GM21825 (cell line): ENCODE results near the gene USPL1.

ENCODE experiments used
- ATAC-seq: cut with Tn5 transposase; IDR thresholded peaks from one replicate; pipeline ENCODE4 v1.9.1; 2021; ENCODE audit warnings: mild to moderate bottlenecking, moderate library complexity; ENCODE audit not compliant: unreplicated experiment

The USPL1 gene

GRCh38 chr13:30696278-30697176 is 78.8 kb downstream of the USPL1 start:
- peak; percentile 49 for ATAC-seq

- ATAC-seq, result no peak
These were observed 79.6 kb downstream of the USPL1 start for GRCh38 chr13:30697177-30697953.

- no peak for ATAC-seq
These were observed 80.3 kb downstream of the USPL1 start for GRCh38 chr13:30697996-30698401.

- no peak for ATAC-seq
These were observed 80.8 kb downstream of the USPL1 start for GRCh38 chr13:30698488-30699005.

- no peak for ATAC-seq
These were observed 82.6 kb downstream of the USPL1 start for GRCh38 chr13:30700364-30700763.

- ATAC-seq, result no peak
These were observed 84.3 kb downstream of the USPL1 start for GRCh38 chr13:30702006-30702405.

GRCh38 chr13:30704596-30704995 is 86.9 kb downstream of the USPL1 start:
- no peak for ATAC-seq

- ATAC-seq, result no peak
These were observed 88.0 kb downstream of the USPL1 start for GRCh38 chr13:30705680-30706079.

- ATAC-seq, result no peak
These were observed 90.8 kb downstream of the USPL1 start for GRCh38 chr13:30708541-30708940.
